Left cardiac atrium (tissue), 4 donors: Measurements from ENCODE around the gene RARB. TPM values are rescaled to one million over a fixed set of nuclear protein-coding genes. Genes with fewer than 3 reads are reported as not detected.

Experiments used
- ATAC-seq, 2 donors: fragments of 200-7000 bp; cut with Tn5 transposase; one replicate each; pipeline ENCODE4 v1.9.1; 2020; ENCODE audit warnings: mild to moderate bottlenecking in 2 of 2, moderate library complexity in 2 of 2
- DNase-seq: peaks from one replicate; pipeline ENCODE4 v3.0.0-alpha.2; 2020
- intact Hi-C, 2 donors: fragments of 100-400 bp; cut with DNase I; formaldehyde crosslinking; loops; one replicate each; pipeline versions ENCODE4 v1.14.1 to v1.15.1; 2022 to 2023
- total RNA-seq, 2 donors: library from RNA; stranded (reverse); fragmentation: NEBNext Ultra II Directional; extraction: Animal tissue kit (Norgen Biotek cat#: 25700); gene quantifications; one replicate each; pipeline ENCODE4 v1.2.1, GENCODE V29; 2021
- donor health status: DM: no; HTN: yes; CAD: no.
- donor health status: DM: no; HTN: yes; CAD: no; lungs with severe emphysema.
- donor health status: DM: yes; HTN: yes; CAD: no.
- donor health status: Dilated cardiomyopathy.

Gene RARB
- total RNA-seq, 2 donors from 2014 or later, result 12.1 to 24.1 TPM

GRCh38 chr3:25610167-25610566 is 182.1 kb downstream of the RARB start:
- intact Hi-C loops, result no loop called here
- no peak for ATAC-seq
- no peak for DNase-seq

DNA sequence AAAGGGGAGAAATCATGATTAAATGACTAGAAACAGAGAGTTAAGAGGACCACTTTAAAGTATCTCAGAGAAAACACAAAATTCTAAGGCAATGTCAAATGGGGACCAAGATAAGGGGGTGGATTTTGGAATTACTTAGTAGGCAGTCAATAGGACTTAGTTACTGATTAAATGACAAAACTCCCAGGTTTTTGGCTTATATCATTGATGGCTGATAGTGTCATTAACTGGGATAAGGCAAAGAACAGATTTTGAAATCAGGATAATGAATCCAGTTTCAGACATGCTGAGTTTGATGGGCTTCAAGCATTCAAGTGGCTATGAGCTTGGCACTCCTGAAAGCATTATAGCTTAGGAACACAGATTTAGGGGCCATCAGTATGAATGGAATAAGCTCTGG is 182.7 kb downstream of the RARB start:
- ATAC-seq, result no peak
- DNase-seq, result no peak
- intact Hi-C loops, result no loop called here

DNA sequence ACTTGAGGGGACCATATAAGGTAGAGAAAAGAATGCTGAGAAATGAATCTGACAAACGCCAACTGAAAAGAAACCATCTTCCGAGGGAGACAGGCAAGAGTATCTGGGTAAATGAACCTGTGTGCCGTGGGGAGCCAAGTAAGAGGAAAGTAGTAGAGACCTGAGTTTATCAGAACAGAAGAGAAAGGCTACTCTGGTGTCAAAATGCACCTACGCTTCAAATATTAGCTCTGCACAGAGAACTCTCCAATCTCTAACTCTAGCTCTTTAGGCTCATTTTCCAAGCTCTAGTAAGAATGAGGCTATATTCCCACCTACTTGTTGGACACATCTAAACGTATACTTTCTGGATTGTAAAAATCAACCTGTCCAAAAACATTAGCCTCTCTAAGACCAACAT is 183.1 kb downstream of the RARB start:
- intact Hi-C loops, result no loop called here
- ATAC-seq, result no peak
- DNase-seq, result no peak

- peak in 1 of 2 donors; percentile 31 for ATAC-seq
- no peak for DNase-seq
- intact Hi-C loops, result no loop called here
Observed at GRCh38 chr3:25618028-25618427, 190.0 kb downstream of the RARB start.

DNA sequence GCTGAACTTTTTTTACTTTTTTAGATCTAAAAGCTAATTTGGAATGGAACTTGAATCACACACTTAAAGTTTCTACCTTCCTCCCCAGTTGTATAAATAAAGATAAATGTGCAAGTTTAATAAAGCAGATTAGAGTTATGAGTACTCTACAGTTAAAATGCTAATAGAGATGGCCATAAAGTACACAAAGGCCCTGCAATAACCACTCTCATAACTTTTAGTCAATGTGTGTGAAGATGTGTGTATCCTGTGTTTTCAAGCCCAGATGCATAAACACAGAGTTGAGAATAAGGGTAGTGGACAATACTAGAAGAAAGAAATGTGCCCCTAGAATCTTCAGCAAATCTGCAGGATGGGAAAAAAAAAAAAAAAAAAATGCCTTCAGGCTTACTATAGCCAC is 191.3 kb downstream of the RARB start:
- DNase-seq, result no peak
- intact Hi-C loops, result no loop called here
- no peak for ATAC-seq

DNA sequence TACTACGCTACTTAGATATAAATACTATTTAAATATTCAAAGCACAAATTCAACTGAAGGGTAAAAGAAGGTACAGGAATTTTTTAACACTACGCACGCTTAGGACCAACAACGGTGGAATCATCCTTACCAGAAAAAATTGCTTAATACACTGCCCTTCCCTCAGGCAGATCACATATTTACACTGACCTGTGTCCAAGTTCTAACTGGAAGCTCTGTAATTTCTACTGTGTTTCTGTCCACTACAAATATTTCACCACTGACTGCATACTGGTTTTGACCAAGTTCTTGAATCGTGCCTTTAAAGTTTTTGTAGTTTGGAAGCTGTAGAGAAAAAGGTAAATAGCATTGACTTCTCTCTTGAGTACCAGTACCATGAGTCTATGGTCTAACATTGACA is 192.4 kb downstream of the RARB start:
- DNase-seq, result no peak
- intact Hi-C loops, result no loop called here
- ATAC-seq, result no peak

DNA sequence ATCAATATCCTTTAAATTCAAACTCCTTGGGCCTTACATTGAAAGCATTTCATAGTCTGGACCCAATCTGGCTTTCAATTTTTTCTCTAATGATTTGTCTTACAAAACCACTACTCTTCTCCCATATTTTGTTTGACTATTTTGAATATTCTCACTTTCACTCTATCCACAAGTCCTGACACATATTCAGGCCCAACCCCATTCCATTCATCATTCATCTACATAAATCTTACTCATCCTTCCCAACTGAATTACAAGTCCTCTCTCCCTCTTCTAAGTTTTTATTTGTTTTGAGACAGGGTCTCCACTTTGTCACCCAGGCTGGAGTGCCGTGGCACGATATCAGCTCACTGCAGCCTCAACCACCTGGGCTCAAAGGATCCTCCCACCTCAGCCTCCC is 193.0 kb downstream of the RARB start:
- ATAC-seq, result no peak
- no peak for DNase-seq
- intact Hi-C loops, result no loop called here

DNA sequence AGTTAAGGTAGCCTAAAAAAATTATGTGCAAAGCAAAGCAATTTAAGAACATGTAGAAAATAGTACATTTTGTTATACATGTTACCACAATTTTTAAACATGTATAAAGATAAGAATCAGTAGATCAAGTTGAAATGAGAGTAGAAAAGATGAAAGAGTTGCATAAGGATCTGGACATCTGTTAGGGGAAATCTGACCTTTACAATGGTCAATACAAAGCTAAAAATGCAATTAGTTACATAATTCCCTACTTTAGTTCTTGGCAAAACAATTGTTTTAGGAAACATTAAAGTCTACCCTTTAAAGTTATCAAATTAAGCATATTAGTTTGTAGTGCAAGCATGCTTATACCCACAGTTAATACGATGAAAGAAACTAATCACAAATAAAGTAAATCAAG is 203.9 kb downstream of the RARB start:
- intact Hi-C loops, result no loop called here
- DNase-seq, result no peak
- ATAC-seq, result no peak

DNA sequence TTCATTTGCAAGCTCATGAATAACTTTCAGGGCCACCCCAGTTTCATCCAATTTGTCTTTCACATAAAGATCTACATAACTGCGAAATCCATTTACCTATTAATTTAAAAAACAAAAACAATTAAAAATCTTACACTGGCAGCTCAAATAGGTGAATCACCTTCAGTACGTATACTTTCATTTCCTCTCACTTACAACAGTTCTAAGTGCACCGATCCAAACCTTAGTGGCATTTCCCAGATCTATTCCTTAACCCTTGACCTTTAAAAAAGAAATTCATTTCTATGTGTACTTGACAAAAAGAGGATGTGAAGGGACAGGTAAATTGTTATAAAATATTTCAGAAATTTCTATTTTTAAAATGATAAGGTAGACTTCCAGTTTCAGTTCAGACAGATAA is 205.9 kb downstream of the RARB start:
- intact Hi-C loops, result no loop called here
- no peak for DNase-seq
- ATAC-seq, result no peak

DNA sequence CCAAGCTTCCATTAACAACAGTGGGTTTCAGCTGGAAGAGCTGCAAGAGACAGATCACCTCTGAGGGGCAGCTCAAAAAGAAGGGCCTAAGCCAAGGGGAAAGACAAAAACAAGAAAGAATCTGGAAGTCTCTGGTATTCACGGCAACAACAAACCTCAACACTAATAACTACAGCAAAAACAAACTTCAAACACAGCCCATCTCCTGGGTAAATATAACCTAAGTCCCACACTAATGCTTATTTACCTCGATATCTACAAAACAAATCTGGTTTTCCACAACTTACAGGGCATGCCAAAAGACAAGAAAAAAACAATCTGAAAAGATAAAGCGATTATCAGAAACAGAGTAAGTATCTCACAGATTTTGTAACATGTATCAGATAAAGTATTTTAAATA is 207.0 kb downstream of the RARB start:
- intact Hi-C loops, result no loop called here
- ATAC-seq (no peak), DNase-seq (no peak)

Other genes with a start within 250 kb of the RARB start
- 100 to 1,000 TPM in 1 of 2 donors, 10 to 100 TPM in 1; 79.1 to 101 TPM for gene TOP2B, start 236.6 kb downstream of the RARB start, total RNA-seq